ENCODE measurements around the gene ARL8A.

Gene ARL8A

DNA sequence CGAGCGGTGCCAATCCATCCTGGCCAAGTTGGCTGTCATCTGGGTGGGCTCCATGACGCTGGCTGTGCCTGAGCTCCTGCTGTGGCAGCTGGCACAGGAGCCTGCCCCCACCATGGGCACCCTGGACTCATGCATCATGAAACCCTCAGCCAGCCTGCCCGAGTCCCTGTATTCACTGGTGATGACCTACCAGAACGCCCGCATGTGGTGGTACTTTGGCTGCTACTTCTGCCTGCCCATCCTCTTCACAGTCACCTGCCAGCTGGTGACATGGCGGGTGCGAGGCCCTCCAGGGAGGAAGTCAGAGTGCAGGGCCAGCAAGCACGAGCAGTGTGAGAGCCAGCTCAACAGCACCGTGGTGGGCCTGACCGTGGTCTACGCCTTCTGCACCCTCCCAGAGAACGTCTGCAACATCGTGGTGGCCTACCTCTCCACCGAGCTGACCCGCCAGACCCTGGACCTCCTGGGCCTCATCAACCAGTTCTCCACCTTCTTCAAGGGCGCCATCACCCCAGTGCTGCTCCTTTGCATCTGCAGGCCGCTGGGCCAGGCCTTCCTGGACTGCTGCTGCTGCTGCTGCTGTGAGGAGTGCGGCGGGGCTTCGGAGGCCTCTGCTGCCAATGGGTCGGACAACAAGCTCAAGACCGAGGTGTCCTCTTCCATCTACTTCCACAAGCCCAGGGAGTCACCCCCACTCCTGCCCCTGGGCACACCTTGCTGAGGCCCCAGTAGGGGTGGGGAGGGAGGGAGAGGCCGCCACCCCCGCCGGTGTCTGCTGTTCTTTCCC is 16.5 kb downstream of the ARL8A start:
- Histone ChIP-seq H3K79me2 (ENCODE audit: control insufficient read depth, insufficient read depth, low read length) (no peaks in the 10 kb centered on the region), H3K27me3 (ENCODE audit: insufficient read depth, low read length, poor library complexity) (no peaks in the 10 kb centered on the region), H4K5ac (ENCODE audit: low read length) (no peak overlapping the region), H3K27ac (ENCODE audit: low read depth, low read length) (no peak overlapping the region), H4K8ac (ENCODE audit: low read depth, low read length) (no peak overlapping the region), H2BK5ac (ENCODE audit: low read length) (no peak overlapping the region), H2BK120ac (ENCODE audit: low read depth, low read length) (no peak overlapping the region), H3K4me2 (ENCODE audit: low read length) (no peak overlapping the region), H3K79me1 (ENCODE audit: low read length) (no peaks in the 10 kb centered on the region), H3K4me3 (ENCODE audit: low read length) (no peak overlapping the region), H3K36me3 (ENCODE audit: control insufficient read depth, insufficient read depth, low read length) (no peaks in the 10 kb centered on the region), H3K4me1 (ENCODE audit: control insufficient read depth, low read depth, low read length) (no peaks in the 10 kb centered on the region), H3K56ac (ENCODE audit: low read length) (no peak overlapping the region), H3K18ac (ENCODE audit: low read length) (no peak overlapping the region), H3K9ac (ENCODE audit: low read length) (no peak overlapping the region), H2BK15ac (replicated peaks; ENCODE audit: low read depth) (no peak overlapping the region), H3K23ac (ENCODE audit: low read length) (no peak overlapping the region), H2AK5ac (ENCODE audit: low read length) (no peak overlapping the region), H3K4ac (ENCODE audit: low read depth, low read length) (no peak overlapping the region)
- WGBS (ENCODE audit: extremely low coverage, insufficient coverage, low lambda C conversion rate) = no CpG with 5 or more reads among the region's 26 CpGs
- no peak for DNase-seq

- Histone ChIP-seq H3K27me3 (ENCODE audit: insufficient read depth, low read length, poor library complexity) (no peaks in the 10 kb centered on the region), H4K5ac (ENCODE audit: low read length) (no peak overlapping the region), H3K18ac (ENCODE audit: low read length) (no peak overlapping the region), H3K4me1 (ENCODE audit: control insufficient read depth, low read depth, low read length) (no peaks in the 10 kb centered on the region), H3K9ac (ENCODE audit: low read length) (no peak overlapping the region), H3K23ac (ENCODE audit: low read length) (no peak overlapping the region), H3K27ac (ENCODE audit: low read depth, low read length) (no peak overlapping the region), H2BK120ac (ENCODE audit: low read depth, low read length) (no peak overlapping the region), H3K4me3 (ENCODE audit: low read length) (no peak overlapping the region), H3K4ac (ENCODE audit: low read depth, low read length) (no peak overlapping the region), H3K56ac (ENCODE audit: low read length) (no peak overlapping the region), H3K4me2 (ENCODE audit: low read length) (no peak overlapping the region), H3K79me1 (ENCODE audit: low read length) (no peaks in the 10 kb centered on the region), H2AK5ac (ENCODE audit: low read length) (no peak overlapping the region), H3K79me2 (ENCODE audit: control insufficient read depth, insufficient read depth, low read length) (no peaks in the 10 kb centered on the region), H3K36me3 (ENCODE audit: control insufficient read depth, insufficient read depth, low read length) (no peaks in the 10 kb centered on the region), H4K8ac (ENCODE audit: low read depth, low read length) (no peak overlapping the region), H2BK5ac (ENCODE audit: low read length) (no peak overlapping the region), H2BK15ac (replicated peaks; ENCODE audit: low read depth) (no peak overlapping the region)
- WGBS (ENCODE audit: extremely low coverage, insufficient coverage, low lambda C conversion rate) = no CpG with 5 or more reads among the region's 6 CpGs
- no peak for DNase-seq
These were observed 17.5 kb downstream of the ARL8A start for GRCh38 chr1:202127061-202127460.

GRCh38 chr1:202126426-202126825 is 18.1 kb downstream of the ARL8A start:
- Histone ChIP-seq H3K4me3 (ENCODE audit: low read length) (no peak overlapping the region), H3K27ac (ENCODE audit: low read depth, low read length) (no peak overlapping the region), H2AK5ac (ENCODE audit: low read length) (no peak overlapping the region), H2BK120ac (ENCODE audit: low read depth, low read length) (no peak overlapping the region), H3K23ac (ENCODE audit: low read length) (no peak overlapping the region), H4K8ac (ENCODE audit: low read depth, low read length) (no peak overlapping the region), H3K79me1 (ENCODE audit: low read length) (no peaks in the 10 kb centered on the region), H3K4me1 (ENCODE audit: control insufficient read depth, low read depth, low read length) (no peaks in the 10 kb centered on the region), H3K27me3 (ENCODE audit: insufficient read depth, low read length, poor library complexity) (no peaks in the 10 kb centered on the region), H3K18ac (ENCODE audit: low read length) (no peak overlapping the region), H3K56ac (ENCODE audit: low read length) (no peak overlapping the region), H3K9ac (ENCODE audit: low read length) (no peak overlapping the region), H4K5ac (ENCODE audit: low read length) (no peak overlapping the region), H2BK5ac (ENCODE audit: low read length) (no peak overlapping the region), H3K79me2 (ENCODE audit: control insufficient read depth, insufficient read depth, low read length) (no peaks in the 10 kb centered on the region), H2BK15ac (replicated peaks; ENCODE audit: low read depth) (no peak overlapping the region), H3K4ac (ENCODE audit: low read depth, low read length) (no peak overlapping the region), H3K4me2 (ENCODE audit: low read length) (no peak overlapping the region), H3K36me3 (ENCODE audit: control insufficient read depth, insufficient read depth, low read length) (no peaks in the 10 kb centered on the region)
- no peak for DNase-seq
- no CpG with 5 or more reads among the region's 9 CpGs for WGBS (ENCODE audit: extremely low coverage, insufficient coverage, low lambda C conversion rate)

DNA sequence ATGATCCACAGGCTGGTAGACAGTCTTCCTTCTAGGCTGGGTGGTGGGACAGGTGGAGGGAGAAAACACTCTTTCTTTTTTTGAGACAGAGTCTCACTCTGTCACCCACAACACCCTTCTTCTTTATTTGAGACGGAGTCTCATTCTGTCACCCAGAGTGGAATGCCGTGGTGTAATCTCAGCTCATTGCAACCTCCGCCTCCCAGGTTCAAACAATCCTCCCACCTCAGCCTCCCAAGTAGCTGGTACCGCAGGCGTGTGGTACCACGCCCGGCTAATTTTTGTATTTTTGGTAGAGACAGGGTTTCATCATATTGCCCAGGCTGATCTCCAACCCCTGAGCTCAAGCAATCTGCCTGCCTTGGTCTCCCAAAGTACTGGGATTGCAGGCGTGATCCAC is 18.9 kb downstream of the ARL8A start:
- no peak for DNase-seq
- no peak overlapping the region for H4K5ac ChIP-seq (ENCODE audit: low read length)
- no peak overlapping the region for H3K9ac ChIP-seq (ENCODE audit: low read length)
- no CpG with 5 or more reads among the region's 8 CpGs for WGBS (ENCODE audit: extremely low coverage, insufficient coverage, low lambda C conversion rate)
- no peaks in the 10 kb centered on the region for H3K36me3 ChIP-seq (ENCODE audit: control insufficient read depth, insufficient read depth, low read length)
- H3K18ac ChIP-seq (ENCODE audit: low read length) = no peak overlapping the region
- H4K8ac ChIP-seq (ENCODE audit: low read depth, low read length) = no peak overlapping the region
- no peak overlapping the region for H2BK15ac ChIP-seq (replicated peaks; ENCODE audit: low read depth)
- no peaks in the 10 kb centered on the region for H3K27me3 ChIP-seq (ENCODE audit: insufficient read depth, low read length, poor library complexity)
- no peak overlapping the region for H2AK5ac ChIP-seq (ENCODE audit: low read length)
- H3K79me2 ChIP-seq (ENCODE audit: control insufficient read depth, insufficient read depth, low read length) = no peaks in the 10 kb centered on the region
- H3K23ac ChIP-seq (ENCODE audit: low read length) = no peak overlapping the region
- H3K4me3 ChIP-seq (ENCODE audit: low read length) = no peak overlapping the region
- H3K4ac ChIP-seq (ENCODE audit: low read depth, low read length) = no peak overlapping the region
- H3K4me2 ChIP-seq (ENCODE audit: low read length) = no peak overlapping the region
- no peak overlapping the region for H3K56ac ChIP-seq (ENCODE audit: low read length)
- H3K79me1 ChIP-seq (ENCODE audit: low read length) = no peaks in the 10 kb centered on the region
- no peak overlapping the region for H3K27ac ChIP-seq (ENCODE audit: low read depth, low read length)
- H3K4me1 ChIP-seq (ENCODE audit: control insufficient read depth, low read depth, low read length) = no peaks in the 10 kb centered on the region
- H2BK5ac ChIP-seq (ENCODE audit: low read length) = no peak overlapping the region
- H2BK120ac ChIP-seq (ENCODE audit: low read depth, low read length) = no peak overlapping the region

GRCh38 chr1:202124142-202124541 is 20.4 kb downstream of the ARL8A start:
- no peak overlapping the region for H2AK5ac ChIP-seq (ENCODE audit: low read length)
- H2BK15ac ChIP-seq (replicated peaks; ENCODE audit: low read depth) = no peak overlapping the region
- H3K56ac ChIP-seq (ENCODE audit: low read length) = no peak overlapping the region
- H3K23ac ChIP-seq (ENCODE audit: low read length) = no peak overlapping the region
- H3K36me3 ChIP-seq (ENCODE audit: control insufficient read depth, insufficient read depth, low read length) = no peaks in the 10 kb centered on the region
- no peak overlapping the region for H3K9ac ChIP-seq (ENCODE audit: low read length)
- no peaks in the 10 kb centered on the region for H3K79me1 ChIP-seq (ENCODE audit: low read length)
- H3K27ac ChIP-seq (ENCODE audit: low read depth, low read length) = no peak overlapping the region
- no peak overlapping the region for H3K4ac ChIP-seq (ENCODE audit: low read depth, low read length)
- H3K79me2 ChIP-seq (ENCODE audit: control insufficient read depth, insufficient read depth, low read length) = no peaks in the 10 kb centered on the region
- H4K8ac ChIP-seq (ENCODE audit: low read depth, low read length) = no peak overlapping the region
- DNase-seq = no peak
- no peak overlapping the region for H3K4me3 ChIP-seq (ENCODE audit: low read length)
- no CpG with 5 or more reads among the region's 7 CpGs for WGBS (ENCODE audit: extremely low coverage, insufficient coverage, low lambda C conversion rate)
- no peak overlapping the region for H2BK5ac ChIP-seq (ENCODE audit: low read length)
- H3K18ac ChIP-seq (ENCODE audit: low read length) = no peak overlapping the region
- H3K4me2 ChIP-seq (ENCODE audit: low read length) = no peak overlapping the region
- H4K5ac ChIP-seq (ENCODE audit: low read length) = no peak overlapping the region
- H3K4me1 ChIP-seq (ENCODE audit: control insufficient read depth, low read depth, low read length) = no peaks in the 10 kb centered on the region
- H2BK120ac ChIP-seq (ENCODE audit: low read depth, low read length) = no peak overlapping the region
- no peaks in the 10 kb centered on the region for H3K27me3 ChIP-seq (ENCODE audit: insufficient read depth, low read length, poor library complexity)

- H2BK15ac ChIP-seq (replicated peaks; ENCODE audit: low read depth) = no peak overlapping the region
- no peak overlapping the region for H3K4me3 ChIP-seq (ENCODE audit: low read length)
- H3K79me2 ChIP-seq (ENCODE audit: control insufficient read depth, insufficient read depth, low read length) = no peaks in the 10 kb centered on the region
- DNase-seq = no peak
- H3K27me3 ChIP-seq (ENCODE audit: insufficient read depth, low read length, poor library complexity) = no peaks in the 10 kb centered on the region
- H3K79me1 ChIP-seq (ENCODE audit: low read length) = no peaks in the 10 kb centered on the region
- H3K27ac ChIP-seq (ENCODE audit: low read depth, low read length) = no peak overlapping the region
- H3K56ac ChIP-seq (ENCODE audit: low read length) = no peak overlapping the region
- no peaks in the 10 kb centered on the region for H3K36me3 ChIP-seq (ENCODE audit: control insufficient read depth, insufficient read depth, low read length)
- H3K9ac ChIP-seq (ENCODE audit: low read length) = no peak overlapping the region
- H3K4ac ChIP-seq (ENCODE audit: low read depth, low read length) = no peak overlapping the region
- no peak overlapping the region for H2BK120ac ChIP-seq (ENCODE audit: low read depth, low read length)
- no peak overlapping the region for H2AK5ac ChIP-seq (ENCODE audit: low read length)
- H4K8ac ChIP-seq (ENCODE audit: low read depth, low read length) = no peak overlapping the region
- H4K5ac ChIP-seq (ENCODE audit: low read length) = no peak overlapping the region
- no peaks in the 10 kb centered on the region for H3K4me1 ChIP-seq (ENCODE audit: control insufficient read depth, low read depth, low read length)
- H3K4me2 ChIP-seq (ENCODE audit: low read length) = no peak overlapping the region
- WGBS (ENCODE audit: extremely low coverage, insufficient coverage, low lambda C conversion rate) = no CpG with 5 or more reads among the region's 10 CpGs
- no peak overlapping the region for H3K23ac ChIP-seq (ENCODE audit: low read length)
- H2BK5ac ChIP-seq (ENCODE audit: low read length) = no peak overlapping the region
- H3K18ac ChIP-seq (ENCODE audit: low read length) = no peak overlapping the region
These were observed 21.2 kb downstream of the ARL8A start for GRCh38 chr1:202123336-202123813.

Data from mesendoderm (in vitro differentiated cells).